GM12873 (cell line): ENCODE data around the gene KANK2.

Experiments
- TF ChIP-seq, protein P1 (sequence below): IDR thresholded peaks from 2 replicates; pipeline ENCODE4 v1.5.1; 2012; ENCODE audit warnings: low read depth, mild to moderate bottlenecking, moderate library complexity, low read length, control low read depth; ENCODE audit not compliant: insufficient read depth; ENCODE audit errors: missing control alignments

The KANK2 gene

DNA sequence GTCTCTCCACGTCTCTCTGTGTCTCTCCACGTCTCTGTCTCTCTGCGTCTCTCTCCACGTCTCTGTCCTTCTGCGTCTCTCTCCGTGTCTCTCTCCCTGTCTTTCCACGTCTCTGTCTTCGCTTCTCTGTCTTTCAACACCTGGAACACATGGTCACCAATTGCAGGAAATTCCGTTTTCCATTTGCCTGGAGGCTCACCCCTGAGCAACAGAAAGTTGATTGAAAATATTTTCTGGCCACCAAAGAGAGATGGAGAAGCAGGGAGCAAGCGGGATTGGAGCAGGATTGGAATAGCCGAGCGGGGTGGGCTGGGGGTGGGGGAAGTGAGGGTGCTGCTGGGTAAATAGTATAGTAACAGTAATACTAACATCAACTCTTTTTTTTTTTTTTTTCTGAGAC is 1.7 kb downstream of the KANK2 start:
- TF ChIP-seq, protein P1, sequence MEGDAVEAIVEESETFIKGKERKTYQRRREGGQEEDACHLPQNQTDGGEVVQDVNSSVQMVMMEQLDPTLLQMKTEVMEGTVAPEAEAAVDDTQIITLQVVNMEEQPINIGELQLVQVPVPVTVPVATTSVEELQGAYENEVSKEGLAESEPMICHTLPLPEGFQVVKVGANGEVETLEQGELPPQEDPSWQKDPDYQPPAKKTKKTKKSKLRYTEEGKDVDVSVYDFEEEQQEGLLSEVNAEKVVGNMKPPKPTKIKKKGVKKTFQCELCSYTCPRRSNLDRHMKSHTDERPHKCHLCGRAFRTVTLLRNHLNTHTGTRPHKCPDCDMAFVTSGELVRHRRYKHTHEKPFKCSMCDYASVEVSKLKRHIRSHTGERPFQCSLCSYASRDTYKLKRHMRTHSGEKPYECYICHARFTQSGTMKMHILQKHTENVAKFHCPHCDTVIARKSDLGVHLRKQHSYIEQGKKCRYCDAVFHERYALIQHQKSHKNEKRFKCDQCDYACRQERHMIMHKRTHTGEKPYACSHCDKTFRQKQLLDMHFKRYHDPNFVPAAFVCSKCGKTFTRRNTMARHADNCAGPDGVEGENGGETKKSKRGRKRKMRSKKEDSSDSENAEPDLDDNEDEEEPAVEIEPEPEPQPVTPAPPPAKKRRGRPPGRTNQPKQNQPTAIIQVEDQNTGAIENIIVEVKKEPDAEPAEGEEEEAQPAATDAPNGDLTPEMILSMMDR, result no peak

DNA sequence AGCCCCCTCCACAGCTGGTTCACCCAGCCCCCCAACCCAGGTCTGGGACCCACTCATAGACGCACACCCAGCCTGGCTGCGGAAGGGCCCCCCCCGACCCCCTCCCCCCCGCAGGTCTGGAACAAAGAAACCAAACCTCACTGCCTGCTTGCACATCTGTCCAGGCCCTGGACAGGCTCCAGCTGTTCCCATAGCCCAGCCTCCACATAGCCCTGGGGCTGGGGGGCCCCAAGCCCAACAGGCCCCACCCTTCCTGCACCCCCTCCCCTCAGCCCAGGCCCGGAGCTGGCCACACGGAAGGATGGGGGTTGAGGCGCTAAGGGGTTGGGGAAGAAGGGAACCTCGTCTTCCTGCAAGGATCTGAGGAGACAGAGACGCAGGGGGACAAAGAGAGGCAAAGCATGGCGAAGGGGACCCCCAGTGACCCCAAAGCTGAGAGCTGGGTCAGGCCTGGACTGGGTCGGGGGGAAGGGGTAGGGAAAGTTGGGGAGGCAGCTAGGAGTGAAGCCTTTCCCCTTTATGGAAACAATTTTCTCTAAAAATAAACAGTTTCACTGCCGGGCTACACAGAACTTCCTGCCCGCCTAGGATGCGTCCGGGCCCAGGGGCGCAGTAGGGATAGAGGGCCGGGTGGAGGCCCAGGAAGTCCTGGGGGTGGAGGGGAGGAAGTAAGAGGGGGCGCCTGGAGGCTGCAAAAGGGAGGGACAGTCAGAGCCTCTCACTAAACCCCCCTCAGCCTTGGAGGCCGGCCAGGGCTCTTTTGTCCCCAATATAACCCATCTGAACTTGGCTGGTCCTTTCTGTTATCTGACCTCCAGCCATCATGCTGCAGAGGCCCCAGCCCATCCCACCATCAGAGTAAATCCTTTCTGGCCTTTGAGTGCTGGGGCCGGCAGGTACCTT is 2.4 kb downstream of the KANK2 start:
- TF ChIP-seq, protein P1, result no peak

DNA sequence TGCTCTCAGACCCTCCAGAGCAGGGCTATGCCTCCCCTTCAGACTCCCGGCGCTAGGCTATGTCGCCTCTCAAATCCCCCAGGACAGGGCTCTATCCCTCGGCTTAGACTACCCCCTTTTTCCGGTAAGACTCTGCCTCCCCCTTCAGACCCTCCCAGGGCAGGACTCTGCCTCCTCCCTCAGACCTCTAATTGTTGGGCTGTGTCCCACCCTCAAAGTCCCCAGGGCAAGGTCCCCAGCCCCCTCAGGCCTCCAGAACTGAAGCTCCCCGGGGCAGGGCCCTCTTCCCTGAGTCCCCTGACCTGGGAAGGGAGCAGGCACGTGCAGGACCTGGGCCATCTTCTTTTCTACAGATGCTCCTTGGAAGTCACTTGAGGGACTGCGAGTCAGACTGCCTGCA is 3.2 kb downstream of the KANK2 start:
- TF ChIP-seq, protein P1, result no peak

- TF ChIP-seq, protein P1, result no peak
Measured at GRCh38 chr19:11192957-11193939, 4.1 kb downstream of the KANK2 start.

GRCh38 chr19:11191934-11192333 is 5.4 kb downstream of the KANK2 start:
- TF ChIP-seq, protein P1, result no peak

DNA sequence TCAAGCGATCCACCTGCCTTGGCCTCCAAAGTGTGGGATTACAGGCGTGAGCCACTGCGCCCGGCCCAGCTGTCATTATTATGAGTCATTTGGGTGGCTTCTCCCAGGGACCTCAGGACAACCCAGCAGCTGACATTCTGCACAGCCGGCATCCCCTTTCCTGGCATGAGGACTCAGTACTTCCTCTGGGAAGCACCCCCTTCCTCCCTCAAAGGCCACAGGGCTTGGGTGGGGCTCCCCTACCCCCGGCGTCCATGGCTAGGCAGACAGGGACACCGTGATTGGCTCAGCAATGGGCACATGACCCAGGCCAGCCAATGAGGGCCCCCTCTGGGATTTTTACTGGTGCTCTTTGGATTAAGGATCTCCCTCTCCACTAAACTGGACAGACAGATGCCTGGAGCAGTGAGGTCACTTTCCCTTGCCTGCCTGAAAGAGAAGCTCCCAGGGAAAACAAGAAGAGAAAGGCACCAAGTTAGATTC is 6.0 kb downstream of the KANK2 start:
- TF ChIP-seq, protein P1, result no peak

DNA sequence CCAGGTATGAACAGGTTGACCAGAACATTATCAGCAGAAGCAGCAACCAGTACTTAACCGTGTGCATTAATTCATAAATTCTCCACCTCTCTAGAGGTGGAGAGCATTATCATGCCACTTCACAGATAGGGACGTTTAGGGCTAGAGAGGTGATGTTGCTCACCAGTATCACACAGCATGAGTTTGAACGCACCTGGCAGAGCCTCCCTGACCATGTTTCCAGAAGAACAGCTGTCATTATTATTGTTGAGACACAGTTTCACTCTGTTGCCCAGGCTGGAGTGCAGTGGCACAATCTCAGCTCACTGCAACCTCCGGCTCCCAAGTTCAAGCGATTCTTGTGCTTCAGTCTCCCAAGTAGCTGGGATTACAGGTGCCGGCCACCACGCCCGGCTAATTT is 6.8 kb downstream of the KANK2 start:
- TF ChIP-seq, protein P1, result no peak
